OCI-LY3 (cell line): ENCODE measurements around the gene P2RX1.

ENCODE experiments used
- CTCF ChIP-seq: fragments of 200-600, 300-600 bp; sonication (generic); IDR thresholded peaks from 2 replicates; pipeline ENCODE4 v1.5.1; 2014; ENCODE audit warnings: antibody characterized with exemption, low read length, low read depth
- EZH2phosphoT487 ChIP-seq: fragments of 200-600 bp; shearing (Covaris generic); IDR thresholded peaks from 2 replicates; pipeline ENCODE4 v1.6.1; 2018; ENCODE audit warnings: antibody characterized with exemption, mixed run types, low read depth

DNA sequence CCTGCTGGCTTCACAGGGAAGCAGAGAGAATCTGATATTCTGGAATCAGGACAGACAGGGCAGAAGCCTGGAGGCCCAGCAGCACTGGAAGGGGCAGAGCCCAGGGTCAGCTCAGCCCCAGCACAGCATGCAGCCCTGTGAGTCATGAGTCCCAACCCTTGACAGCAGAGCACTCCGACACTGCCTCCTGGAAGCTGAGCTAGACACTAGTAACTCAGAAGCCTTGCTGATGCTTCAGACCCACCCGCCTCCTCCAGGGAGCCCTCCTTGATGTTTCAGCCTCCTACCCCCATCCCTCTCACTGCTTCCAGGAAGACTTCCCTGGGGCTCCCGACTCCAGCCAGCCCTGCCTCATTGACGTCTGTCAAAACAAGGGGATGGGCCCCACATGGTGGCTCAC lies 30.3 kb downstream of the P2RX1 start:
- no peak for TF ChIP-seq CTCF
- no peak for TF ChIP-seq EZH2phosphoT487
